ENCODE data around the gene SRMS. TPM values are rescaled to one million over a fixed set of nuclear protein-coding genes. Genes with fewer than 3 reads are reported as not detected.

Gene SRMS
- polyA plus RNA-seq, 12 donors = 0.08 TPM; not detected in 11

DNA sequence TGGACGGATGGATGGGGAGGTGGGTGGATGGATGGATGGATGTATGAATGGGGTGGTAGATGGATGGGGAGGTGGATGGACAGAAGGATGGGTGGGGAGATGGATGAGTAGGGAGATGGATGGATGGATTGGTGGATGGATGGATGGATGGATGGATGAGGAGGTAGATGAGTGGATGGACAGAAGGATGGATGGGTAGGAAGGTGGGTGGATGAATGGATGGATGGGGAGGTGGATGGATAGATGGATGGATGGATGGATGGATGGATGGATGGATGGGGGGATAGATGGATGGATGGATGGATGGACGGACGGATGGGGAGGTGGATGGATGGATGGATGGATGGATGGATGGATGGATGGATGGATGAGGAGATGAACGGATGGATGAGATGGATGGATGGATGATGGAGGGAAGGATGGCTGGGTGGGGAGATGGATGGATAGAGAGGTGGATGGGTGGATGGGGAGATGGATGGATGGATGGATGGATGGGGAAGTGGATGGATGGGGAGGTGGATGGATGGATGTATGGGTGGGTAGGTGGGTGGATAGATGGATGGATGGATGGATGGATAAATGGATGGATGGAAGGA is 55.8 kb downstream of the SRMS start:
- DNase-seq = no peak

DNA sequence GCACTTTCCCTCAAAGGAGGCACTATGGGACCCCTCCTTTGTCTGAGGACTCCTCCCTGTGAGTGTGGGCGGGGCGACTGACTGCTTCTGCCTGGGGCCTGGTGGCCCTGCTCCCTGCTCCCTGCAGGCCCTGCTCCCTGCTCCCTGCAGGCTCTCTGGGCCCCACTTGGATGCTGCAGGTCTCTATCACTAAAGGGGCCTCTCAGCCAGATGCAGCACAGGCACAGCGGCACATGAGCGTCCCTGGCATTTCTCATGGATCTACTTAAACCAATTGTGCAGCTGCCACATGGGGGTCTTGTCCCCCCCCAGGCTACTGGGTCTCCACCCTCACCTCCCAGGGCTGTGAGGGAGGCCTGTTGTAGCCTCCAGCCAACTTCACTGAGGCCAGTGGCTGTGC is 56.5 kb downstream of the SRMS start:
- DNase-seq = no peak

Other genes starting within 250 kb of the SRMS start
- gene CHRNA4, start 186.4 kb downstream of the SRMS start, polyA plus RNA-seq (ENCODE audit: insufficient read length in 12 of 12) = 1 to 10 TPM in 6 of 12 donors, under 1 TPM in 4, not detected in 2; 0.22 to 2.5 (median 1.1) TPM
- 1 to 10 TPM in 11 of 12 donors, not detected in 1; 1.6 to 5.4 (median 2.9) TPM for gene KCNQ2, start 75.1 kb downstream of the SRMS start, polyA plus RNA-seq (ENCODE audit: insufficient read length in 12 of 12)
- 1,000 to 10,000 TPM in 1 of 12 donors, 100 to 1,000 TPM in 11; 241 to 1,389 (median 612) TPM for gene EEF1A2, start 48.7 kb downstream of the SRMS start, polyA plus RNA-seq (ENCODE audit: insufficient read length in 12 of 12)
- gene PPDPF, start 27.0 kb downstream of the SRMS start, polyA plus RNA-seq (ENCODE audit: insufficient read length in 12 of 12) = 1,000 to 10,000 TPM in 1 of 12 donors, 100 to 1,000 TPM in 11; 125 to 1,559 (median 193) TPM
- 1 to 10 TPM in 1 of 12 donors, under 1 TPM in 9, not detected in 2; 0.14 to 1.4 (median 0.35) TPM for gene PTK6, start 10.4 kb downstream of the SRMS start, polyA plus RNA-seq (ENCODE audit: insufficient read length in 12 of 12)
- gene FNDC11, start 6.4 kb upstream of the SRMS start, polyA plus RNA-seq (ENCODE audit: insufficient read length in 12 of 12) = under 1 TPM in 8 of 12 donors, not detected in 4; 0.07 to 0.81 (median 0.17) TPM
- gene HELZ2, start 26.5 kb upstream of the SRMS start, polyA plus RNA-seq (ENCODE audit: insufficient read length in 12 of 12) = 10 to 100 TPM in 3 of 12 donors, 1 to 10 TPM in 8, not detected in 1; 4.3 to 18.8 (median 6.4) TPM
- gene GMEB2, start 79.4 kb upstream of the SRMS start, polyA plus RNA-seq (ENCODE audit: insufficient read length in 12 of 12) = 10 to 100 TPM in 1 of 12 donors, 1 to 10 TPM in 10, not detected in 1; 5.8 to 11.0 (median 7.1) TPM
- gene STMN3, start 105.7 kb upstream of the SRMS start, polyA plus RNA-seq (ENCODE audit: insufficient read length in 12 of 12) = 10 to 100 TPM in 9 of 12 donors, 1 to 10 TPM in 2, not detected in 1; 8.8 to 48.5 (median 11.5) TPM
- gene RTEL1, start 110.6 kb upstream of the SRMS start, polyA plus RNA-seq (ENCODE audit: insufficient read length in 12 of 12) = 10 to 100 TPM in 7 of 12 donors, 1 to 10 TPM in 4, not detected in 1; 8.2 to 18.1 (median 10.8) TPM
- gene TNFRSF6B, start 148.9 kb upstream of the SRMS start, polyA plus RNA-seq (ENCODE audit: insufficient read length in 12 of 12) = 1 to 10 TPM in 6 of 12 donors, under 1 TPM in 4, not detected in 2; 0.34 to 5.1 (median 1.3) TPM
- gene ARFRP1, start 160.2 kb upstream of the SRMS start, polyA plus RNA-seq (ENCODE audit: insufficient read length in 12 of 12) = 10 to 100 TPM in 11 of 12 donors, not detected in 1; 21.0 to 29.5 (median 23.0) TPM
- gene ZGPAT, start 160.3 kb upstream of the SRMS start, polyA plus RNA-seq (ENCODE audit: insufficient read length in 12 of 12) = 10 to 100 TPM in 11 of 12 donors, not detected in 1; 10.3 to 44.2 (median 12.0) TPM
- 10 to 100 TPM in 1 of 12 donors, 1 to 10 TPM in 10, not detected in 1; 1.9 to 11.8 (median 3.6) TPM for gene LIME1, start 188.9 kb upstream of the SRMS start, polyA plus RNA-seq (ENCODE audit: insufficient read length in 12 of 12)
- 100 to 1,000 TPM in 8 of 12 donors, 10 to 100 TPM in 3, not detected in 1; 81.5 to 182 (median 102) TPM for gene SLC2A4RG, start 192.0 kb upstream of the SRMS start, polyA plus RNA-seq (ENCODE audit: insufficient read length in 12 of 12)

Data from muscle of arm (tissue), 12 donors.